CD14-positive monocyte (primary cell): ENCODE measurements around the gene PAX6. TPM values are rescaled to one million over a fixed set of nuclear protein-coding genes. Genes with fewer than 3 reads are reported as not detected.
A peak's percentile ranks its signal among the peaks of the same experiment; 100 is the strongest.

Source experiments
- DNase-seq, 3 donors: peaks; one replicate each; pipeline ENCODE4 v3.0.0-alpha.2; 2011 to 2022
- H2AFZ ChIP-seq: 2 replicates; pipeline ENCODE4 v1.6.0; 2012; ENCODE audit warnings: mild to moderate bottlenecking, low read depth, low read length, inconsistent platforms; ENCODE audit not compliant: insufficient read depth, poor library complexity, severe bottlenecking
- H3K27ac ChIP-seq, 2 donors: 1 replicate in 1 of 2; 2 replicates in 1 of 2; pipeline ENCODE4 v1.5.1; 2012 to 2013; ENCODE audit warnings: low read length in 2 of 2, control low read depth in 1 of 2, inconsistent platforms in 1 of 2, low read depth in 1 of 2, mild to moderate bottlenecking in 1 of 2
- H3K27me3 ChIP-seq, 2 donors: one replicate each; pipeline versions ENCODE4 v1.6.0 to v1.6.1; 2011 to 2013; ENCODE audit warnings: low read length in 2 of 2; ENCODE audit not compliant: control insufficient read depth in 2 of 2, insufficient read depth in 2 of 2
- H3K36me3 ChIP-seq, 2 donors: replicated peaks in 1 of 2; 1 replicate in 1 of 2; 2 replicates in 1 of 2; pipeline versions ENCODE4 v1.5.1 to v1.6.1; 2012 to 2013; ENCODE audit warnings: low read length in 2 of 2, control low read depth in 1 of 2, inconsistent platforms in 1 of 2, mild to moderate bottlenecking in 1 of 2; ENCODE audit not compliant: insufficient read depth in 2 of 2, control insufficient read depth in 1 of 2
- H3K4me1 ChIP-seq, 2 donors: 1 replicate in 1 of 2; 2 replicates in 1 of 2; pipeline versions ENCODE4 v1.5.1 to v1.6.1; 2012 to 2013; ENCODE audit warnings: low read length in 2 of 2, control low read depth in 1 of 2, inconsistent platforms in 1 of 2, mild to moderate bottlenecking in 1 of 2, moderate library complexity in 1 of 2; ENCODE audit not compliant: insufficient read depth in 2 of 2, control insufficient read depth in 1 of 2
- H3K4me2 ChIP-seq: replicated peaks from 2 replicates; pipeline ENCODE3; 2012; ENCODE audit warnings: low read length, moderate library complexity, mild to moderate bottlenecking; ENCODE audit not compliant: poor library complexity, severe bottlenecking; ENCODE audit errors: extremely low read depth
- H3K4me3 ChIP-seq, 3 experiments: fragments of 200-600 bp in 1 of 3; sonication (generic) in 1 of 3; replicated peaks in 1 of 3; 1 replicate in 2 of 3; 2 replicates in 1 of 3; pipeline ENCODE4 v1.5.1; 2011 to 2013; ENCODE audit warnings: low read length in 3 of 3, mild to moderate bottlenecking in 3 of 3, control low read depth in 2 of 3, low read depth in 2 of 3, inconsistent platforms in 1 of 3, moderate library complexity in 1 of 3
- H3K79me2 ChIP-seq: 2 replicates; pipeline ENCODE4 v1.6.0; 2012; ENCODE audit warnings: mild to moderate bottlenecking, control low read depth, inconsistent platforms, low read length, moderate library complexity; ENCODE audit not compliant: insufficient read depth
- H3K9ac ChIP-seq: 2 replicates; pipeline ENCODE4 v1.6.0; 2017; ENCODE audit warnings: low read length, mild to moderate bottlenecking; ENCODE audit not compliant: insufficient read depth, poor library complexity, severe bottlenecking
- H3K9me3 ChIP-seq, 2 donors: replicated peaks in 1 of 2; 1 replicate in 1 of 2; 2 replicates in 1 of 2; pipeline versions ENCODE4 v1.5.1 to v1.6.1; 2012 to 2013; ENCODE audit warnings: low read length in 2 of 2, control low read depth in 1 of 2; ENCODE audit not compliant: control insufficient read depth in 1 of 2, insufficient read depth in 1 of 2
- H4K20me1 ChIP-seq: 2 replicates; pipeline ENCODE4 v1.6.0; 2012; ENCODE audit warnings: mild to moderate bottlenecking, low read length, control low read depth, moderate library complexity; ENCODE audit not compliant: insufficient read depth
- H3K27ac Mint-ChIP-seq, 7 donors: one replicate each; pipeline ENCODE4 v1.8.0; 2020; ENCODE audit warnings: mild to moderate bottlenecking in 7 of 7, mixed read lengths in 7 of 7, moderate library complexity in 6 of 7, inconsistent platforms in 2 of 7
- H3K27me3 Mint-ChIP-seq, 3 donors: one replicate each; pipeline ENCODE4 v1.8.0; 2021 to 2022; ENCODE audit warnings: low read depth in 3 of 3, mild to moderate bottlenecking in 3 of 3, mixed read lengths in 3 of 3, moderate library complexity in 3 of 3, inconsistent platforms in 1 of 3
- H3K36me3 Mint-ChIP-seq, 2 donors: one replicate each; pipeline ENCODE4 v1.8.0; 2020; ENCODE audit warnings: mixed read lengths in 2 of 2, inconsistent platforms in 1 of 2, mild to moderate bottlenecking in 1 of 2
- H3K4me1 Mint-ChIP-seq: one replicate; pipeline ENCODE4 v1.8.0; 2020; ENCODE audit warnings: mild to moderate bottlenecking, mixed read lengths
- H3K4me3 Mint-ChIP-seq, 2 donors: one replicate each; pipeline ENCODE4 v1.8.0; 2020; ENCODE audit warnings: mild to moderate bottlenecking in 2 of 2, mixed read lengths in 2 of 2, moderate library complexity in 1 of 2
- H3K9me3 Mint-ChIP-seq, 7 donors: one replicate each; pipeline ENCODE4 v1.8.0; 2020 to 2022; ENCODE audit warnings: mixed read lengths in 7 of 7, mild to moderate bottlenecking in 6 of 7, moderate library complexity in 6 of 7, inconsistent platforms in 2 of 7
- CTCF ChIP-seq: fragments of 200-600 bp; IDR thresholded peaks from one replicate; pipeline ENCODE4 v1.8.0; 2022; ENCODE audit warnings: antibody characterized with exemption, mild to moderate bottlenecking
- whole genome bisulfite sequencing: methylation state at CpG from one replicate; pipeline ENCODE4 v1.1.5; 2013; ENCODE audit warnings: missing lambda C conversion rate; ENCODE audit not compliant: insufficient coverage; 5-methylcytosine and 5-hydroxymethylcytosine counted together
- intact Hi-C, 2 donors: fragments of 100-400 bp; cut with micrococcal nuclease; formaldehyde crosslinking; loops; one replicate each; pipeline versions ENCODE4 v1.15.0 to v1.15.1; 2023
- polyA plus RNA-seq, 3 donors: library from polyadenylated mRNA; depleted of rRNA in 1 of 3; unstranded in 2 of 3; stranded (reverse) in 1 of 3; fragments of 300-500 nt in 2 of 3; fragments of >200 nt in 1 of 3; fragmentation: Illumina TruSeq in 2 of 3; gene quantifications; 1 replicate in 2 of 3; 2 replicates in 1 of 3; pipeline ENCODE4 v1.2.3, GENCODE V29; 2012 to 2021

Gene PAX6
- polyA plus RNA-seq, 3 donors, result not detected

GRCh38 chr11:31761636-31762035, 49.5 kb downstream of the PAX6 start:
- no peak overlapping the region for H3K4me2 ChIP-seq
- no peaks in the 10 kb centered on the region for H3K36me3 Mint-ChIP-seq
- H3K27ac ChIP-seq, result no peak overlapping the region
- no peaks in the 10 kb centered on the region for H3K4me1 ChIP-seq
- no peaks in the 10 kb centered on the region for H3K79me2 ChIP-seq
- H3K4me3 Mint-ChIP-seq, result no peak overlapping the region
- peaks cover 0 to 2% (median 0%) of the 10 kb centered on the region in 7 donors for H3K9me3 Mint-ChIP-seq
- no peak overlapping the region for H2AFZ ChIP-seq
- no peaks in the 10 kb centered on the region for H3K4me1 Mint-ChIP-seq
- H3K27me3 Mint-ChIP-seq, result peaks cover 0 to 2% (median 0%) of the 10 kb centered on the region in 3 donors
- no peaks in the 10 kb centered on the region for H3K36me3 ChIP-seq
- no peaks in the 10 kb centered on the region for H4K20me1 ChIP-seq
- DNase-seq, result no peak
- H3K27me3 ChIP-seq, result no peaks in the 10 kb centered on the region
- TF ChIP-seq CTCF, result no peak
- H3K9ac ChIP-seq, result no peak overlapping the region
- intact Hi-C loops, result no loop called here
- H3K27ac Mint-ChIP-seq, result peak overlapping the region in 1 of 7 donors; percentile 31
- no peak overlapping the region for H3K4me3 ChIP-seq
- no peaks in the 10 kb centered on the region for H3K9me3 ChIP-seq
- 100% methylated on average over 1 of the region's 1 CpG for WGBS

DNA sequence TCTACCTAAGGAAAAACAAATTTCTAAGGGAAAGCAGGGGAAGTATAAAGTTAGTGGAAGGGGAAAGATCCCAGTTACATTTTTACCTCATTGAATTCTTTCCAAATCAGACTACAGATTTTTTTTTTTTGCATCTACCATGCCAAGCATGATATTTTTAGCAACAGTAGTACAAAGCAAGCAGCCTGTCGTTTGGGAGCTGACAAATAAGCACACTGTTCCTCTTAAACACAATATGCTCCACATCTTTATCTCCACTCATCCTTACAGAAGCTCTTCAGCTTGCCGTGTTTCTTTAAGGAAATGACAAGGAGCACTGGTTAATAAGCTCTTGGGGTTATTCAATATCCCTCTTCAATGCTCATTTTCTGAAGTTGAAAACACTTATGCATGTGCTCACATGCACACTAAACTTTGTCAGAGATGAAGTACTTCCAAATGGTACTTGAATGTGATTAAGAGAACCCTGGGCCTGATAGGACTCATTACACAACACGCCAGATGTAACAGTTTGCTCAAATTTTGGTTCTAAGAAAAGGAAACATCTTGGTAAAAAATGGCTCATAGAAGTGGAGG, 53.8 kb downstream of the PAX6 start:
- H3K27me3 Mint-ChIP-seq, result peaks cover 0 to 2% (median 0%) of the 10 kb centered on the region in 3 donors
- Histone ChIP-seq H3K79me2 (no peaks in the 10 kb centered on the region), H3K36me3 (no peaks in the 10 kb centered on the region), H3K9ac (no peak overlapping the region), H3K4me2 (no peak overlapping the region), H3K4me1 (no peaks in the 10 kb centered on the region), H4K20me1 (no peaks in the 10 kb centered on the region), H2AFZ (no peak overlapping the region), H3K9me3 (no peaks in the 10 kb centered on the region), H3K27ac (no peak overlapping the region), H3K4me3 (no peak overlapping the region), H3K27me3 (no peaks in the 10 kb centered on the region)
- H3K4me1 Mint-ChIP-seq, result no peaks in the 10 kb centered on the region
- intact Hi-C loops, result no loop called here
- no peak overlapping the region for H3K27ac Mint-ChIP-seq
- DNase-seq, result no peak
- H3K9me3 Mint-ChIP-seq, result peaks cover 0 to 7% (median 0%) of the 10 kb centered on the region in 7 donors
- 40% methylated on average over 1 of the region's 3 CpGs for WGBS
- H3K4me3 Mint-ChIP-seq, result no peak overlapping the region
- H3K36me3 Mint-ChIP-seq, result no peaks in the 10 kb centered on the region
- no peak for TF ChIP-seq CTCF
